ENCODE measurements around the gene SLC8A1. TPM values are rescaled to one million over a fixed set of nuclear protein-coding genes. Genes with fewer than 3 reads are reported as not detected.

The SLC8A1 gene
- total RNA-seq, 1 experiment from 2014 or later = 1.7 TPM

DNA sequence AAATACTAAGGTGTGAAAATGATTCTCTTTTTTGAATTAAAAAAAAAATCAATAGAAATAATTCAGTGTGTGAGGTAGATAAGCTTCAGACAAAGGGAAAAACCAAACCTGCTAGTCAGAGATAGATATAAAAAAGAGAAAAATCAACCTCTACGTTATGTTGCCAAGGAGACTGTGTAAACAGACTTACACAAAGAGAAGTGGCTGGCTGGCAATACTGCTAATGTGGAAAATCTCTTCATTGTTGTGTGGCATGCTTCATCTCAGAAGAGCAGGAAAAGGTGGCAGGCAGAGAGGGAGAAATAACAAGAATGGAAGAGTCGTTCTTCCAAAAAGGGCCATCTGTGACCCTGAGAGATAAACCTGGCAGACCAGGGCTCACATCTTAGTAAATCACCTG, 200.8 kb downstream of the SLC8A1 start:
- TF ChIP-seq, protein P1, sequence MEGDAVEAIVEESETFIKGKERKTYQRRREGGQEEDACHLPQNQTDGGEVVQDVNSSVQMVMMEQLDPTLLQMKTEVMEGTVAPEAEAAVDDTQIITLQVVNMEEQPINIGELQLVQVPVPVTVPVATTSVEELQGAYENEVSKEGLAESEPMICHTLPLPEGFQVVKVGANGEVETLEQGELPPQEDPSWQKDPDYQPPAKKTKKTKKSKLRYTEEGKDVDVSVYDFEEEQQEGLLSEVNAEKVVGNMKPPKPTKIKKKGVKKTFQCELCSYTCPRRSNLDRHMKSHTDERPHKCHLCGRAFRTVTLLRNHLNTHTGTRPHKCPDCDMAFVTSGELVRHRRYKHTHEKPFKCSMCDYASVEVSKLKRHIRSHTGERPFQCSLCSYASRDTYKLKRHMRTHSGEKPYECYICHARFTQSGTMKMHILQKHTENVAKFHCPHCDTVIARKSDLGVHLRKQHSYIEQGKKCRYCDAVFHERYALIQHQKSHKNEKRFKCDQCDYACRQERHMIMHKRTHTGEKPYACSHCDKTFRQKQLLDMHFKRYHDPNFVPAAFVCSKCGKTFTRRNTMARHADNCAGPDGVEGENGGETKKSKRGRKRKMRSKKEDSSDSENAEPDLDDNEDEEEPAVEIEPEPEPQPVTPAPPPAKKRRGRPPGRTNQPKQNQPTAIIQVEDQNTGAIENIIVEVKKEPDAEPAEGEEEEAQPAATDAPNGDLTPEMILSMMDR (conservative IDR thresholded peaks at IDR 0.05) = no peak
- H3K27ac Mint-ChIP-seq = peak overlapping the region; percentile 7 to 13 (median 8); a peak in 3 of 7 replicates

More for the DNA sequence above, 200.8 kb downstream of the SLC8A1 start:
- no peaks in the 10 kb centered on the region for H3K4me1 ChIP-seq (ENCODE audit: insufficient read depth, low read length)
- H2AFZ ChIP-seq (ENCODE audit: low read length) = no peak overlapping the region
- H3K14ac ChIP-seq (ENCODE audit: insufficient read depth, low read length) = no peak overlapping the region
- Mint-ChIP-seq H3K9me3 (no peaks in the 10 kb centered on the region), H3K36me3 (ENCODE audit: insufficient read depth in 1 of 3, low read depth in 3 of 3) (no peaks in the 10 kb centered on the region), H3K4me1 (peaks cover 8 to 12% of the 10 kb centered on the region in 2 experiments; a peak in 3 of 4 replicates), H3K4me3 (no peak overlapping the region), H3K27me3 (ENCODE audit: low read depth) (no peaks in the 10 kb centered on the region)
- no peaks in the 10 kb centered on the region for H4K20me1 ChIP-seq (ENCODE audit: control insufficient read depth, insufficient read depth, insufficient read length)
- H4K8ac ChIP-seq (replicated peaks; ENCODE audit: insufficient read length, low read depth, low read length) = no peak overlapping the region
- no peak overlapping the region for H3K56ac ChIP-seq (ENCODE audit: insufficient read length, low read depth, low read length)
- H3K23ac ChIP-seq (ENCODE audit: insufficient read length, low read depth, low read length) = no peak overlapping the region
- H3K9me3 ChIP-seq (ENCODE audit: control insufficient read depth, low read depth, low read length) = no peaks in the 10 kb centered on the region
- H3K27ac ChIP-seq (ENCODE audit: insufficient read length, low read depth, low read length) = no peak overlapping the region
- H3K9ac ChIP-seq (ENCODE audit: extremely low read depth, insufficient read length, low read length) = no peak overlapping the region
- no peaks in the 10 kb centered on the region for H3K23me2 ChIP-seq (ENCODE audit: insufficient read length, low read depth, low read length, poor library complexity, severe bottlenecking)
- no peak for DNase-seq
- H2BK5ac ChIP-seq (ENCODE audit: insufficient read length, low read length) = no peak overlapping the region
- no peak overlapping the region for H2BK15ac ChIP-seq (ENCODE audit: low read depth, low read length)
- H3K4ac ChIP-seq (ENCODE audit: low read depth, low read length) = no peak overlapping the region
- H3K79me1 ChIP-seq (ENCODE audit: insufficient read depth, low read depth, low read length, poor library complexity, severe bottlenecking) = no peaks in the 10 kb centered on the region
- no peaks in the 10 kb centered on the region for H3K27me3 ChIP-seq (ENCODE audit: insufficient read depth, low read length)
- H3K18ac ChIP-seq (ENCODE audit: insufficient read length, low read depth, low read length) = no peak overlapping the region
- H3K4me2 ChIP-seq (ENCODE audit: insufficient read depth, insufficient read length, low read length) = no peak overlapping the region
- peak overlapping the region; percentile 45 for H2BK20ac ChIP-seq (ENCODE audit: low read depth, low read length, poor library complexity, severe bottlenecking)
- H2BK12ac ChIP-seq (ENCODE audit: insufficient read length, low read depth, low read length) = no peak overlapping the region
- H2BK120ac ChIP-seq (ENCODE audit: low read depth, low read length, poor library complexity, severe bottlenecking) = no peak overlapping the region
- no peak overlapping the region for H4K5ac ChIP-seq (ENCODE audit: insufficient read length, low read depth, low read length)
- no peak overlapping the region for H3T11ph ChIP-seq (ENCODE audit: low read length)
- no peaks in the 10 kb centered on the region for H3K79me2 ChIP-seq (ENCODE audit: insufficient read depth, low read length)
- WGBS (ENCODE audit: extremely low coverage, insufficient read length, low lambda C conversion rate) = no CpG with 5 or more reads among the region's 2 CpGs
- no peak overlapping the region for H4K91ac ChIP-seq (ENCODE audit: insufficient read length, low read depth, low read length)
- no peak overlapping the region for H2AK5ac ChIP-seq (ENCODE audit: insufficient read length, low read length)

Data from H9 (cell line).